A549 (cell line): Measurements from ENCODE around the gene TMEM179.

Source experiments
- BHLHE40 ChIP-seq: IDR thresholded peaks from 2 replicates; pipeline ENCODE4 v1.6.1; 2012; ENCODE audit warnings: low read depth, low read length, inconsistent platforms
- CEBPB ChIP-seq, 2 experiments: fragments of >200 bp in 1 of 2; sonication (Bioruptor Twin) in 1 of 2; formaldehyde crosslinking in 1 of 2; IDR thresholded peaks; 2 replicates each; pipeline ENCODE4 v1.6.1; 2012 to 2016
- HDAC2 ChIP-seq: fragments of 200-600 bp; sonication (generic); IDR thresholded peaks from 2 replicates; pipeline ENCODE4 v1.6.1; 2016
- MAFK ChIP-seq: fragments of 450-650 bp; IDR thresholded peaks from 2 replicates; pipeline ENCODE4 v1.6.1; 2014; ENCODE audit not compliant: partially characterized antibody
- POLR2A ChIP-seq: IDR thresholded peaks from 2 replicates; pipeline ENCODE4 v1.6.1; 2012; ENCODE audit warnings: mild to moderate bottlenecking, low read length
- POLR2AphosphoS2 ChIP-seq: conservative IDR thresholded peaks from 2 replicates; pipeline ENCODE4 v1.6.1; 2012; ENCODE audit warnings: low read length, improper control_type of control experiment, inconsistent platforms
- RAD21 ChIP-seq, 2 experiments: fragments of >200 bp in 1 of 2; sonication (Bioruptor Twin) in 1 of 2; formaldehyde crosslinking in 1 of 2; IDR thresholded peaks in 1 of 2; conservative IDR thresholded peaks in 1 of 2; 2 replicates in 1 of 2; 3 replicates in 1 of 2; pipeline ENCODE4 v1.6.1; 2012 to 2018; ENCODE audit warnings: inconsistent platforms in 1 of 2
- RFX5 ChIP-seq: fragments of 450-650 bp; IDR thresholded peaks from 2 replicates; pipeline ENCODE4 v1.7.1; 2014; ENCODE audit warnings: antibody characterized with exemption, mild to moderate bottlenecking, moderate library complexity
- ZC3H11A ChIP-seq: fragments of 450-650 bp; IDR thresholded peaks from 2 replicates; pipeline ENCODE4 v1.6.1; 2014; ENCODE audit warnings: antibody characterized with exemption, mild to moderate bottlenecking
- TF ChIP-seq, protein P1 (sequence below): fragments of >200 bp; sonication (Bioruptor Twin); formaldehyde crosslinking; IDR thresholded peaks from 3 replicates; pipeline ENCODE4 v1.5.1; 2016
- TF ChIP-seq, protein P2 (sequence below): fragments of 450-650 bp; IDR thresholded peaks from 2 replicates; pipeline ENCODE4 v1.6.1; 2014; ENCODE audit warnings: antibody characterized with exemption
- TF ChIP-seq, protein P3 (sequence below): fragments of 250-450 bp; sonication (Bioruptor Pico); IDR thresholded peaks from 2 replicates; pipeline ENCODE4 v1.5.0; 2021; ENCODE audit warnings: mild to moderate bottlenecking, moderate library complexity, borderline replicate concordance

GRCh38 chr14:104595911-104596450 lies 8.6 kb downstream of the TMEM179 start:
- TF ChIP-seq POLR2AphosphoS2 (no peak), BHLHE40 (no peak), MAFK (no peak), CEBPB (IDR thresholded peaks at IDR 0.05) (no peak), HDAC2 (no peak), RFX5 (no peak), ZC3H11A (no peak), POLR2A (no peak), RAD21 (conservative IDR thresholded peaks at IDR 0.05 in 1 of 2, IDR thresholded peaks at IDR 0.05 in 1 of 2) (no peak)
- TF ChIP-seq, protein P1, sequence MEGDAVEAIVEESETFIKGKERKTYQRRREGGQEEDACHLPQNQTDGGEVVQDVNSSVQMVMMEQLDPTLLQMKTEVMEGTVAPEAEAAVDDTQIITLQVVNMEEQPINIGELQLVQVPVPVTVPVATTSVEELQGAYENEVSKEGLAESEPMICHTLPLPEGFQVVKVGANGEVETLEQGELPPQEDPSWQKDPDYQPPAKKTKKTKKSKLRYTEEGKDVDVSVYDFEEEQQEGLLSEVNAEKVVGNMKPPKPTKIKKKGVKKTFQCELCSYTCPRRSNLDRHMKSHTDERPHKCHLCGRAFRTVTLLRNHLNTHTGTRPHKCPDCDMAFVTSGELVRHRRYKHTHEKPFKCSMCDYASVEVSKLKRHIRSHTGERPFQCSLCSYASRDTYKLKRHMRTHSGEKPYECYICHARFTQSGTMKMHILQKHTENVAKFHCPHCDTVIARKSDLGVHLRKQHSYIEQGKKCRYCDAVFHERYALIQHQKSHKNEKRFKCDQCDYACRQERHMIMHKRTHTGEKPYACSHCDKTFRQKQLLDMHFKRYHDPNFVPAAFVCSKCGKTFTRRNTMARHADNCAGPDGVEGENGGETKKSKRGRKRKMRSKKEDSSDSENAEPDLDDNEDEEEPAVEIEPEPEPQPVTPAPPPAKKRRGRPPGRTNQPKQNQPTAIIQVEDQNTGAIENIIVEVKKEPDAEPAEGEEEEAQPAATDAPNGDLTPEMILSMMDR: no peak
- TF ChIP-seq, protein P2, sequence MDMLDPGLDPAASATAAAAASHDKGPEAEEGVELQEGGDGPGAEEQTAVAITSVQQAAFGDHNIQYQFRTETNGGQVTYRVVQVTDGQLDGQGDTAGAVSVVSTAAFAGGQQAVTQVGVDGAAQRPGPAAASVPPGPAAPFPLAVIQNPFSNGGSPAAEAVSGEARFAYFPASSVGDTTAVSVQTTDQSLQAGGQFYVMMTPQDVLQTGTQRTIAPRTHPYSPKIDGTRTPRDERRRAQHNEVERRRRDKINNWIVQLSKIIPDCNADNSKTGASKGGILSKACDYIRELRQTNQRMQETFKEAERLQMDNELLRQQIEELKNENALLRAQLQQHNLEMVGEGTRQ: no peak
- TF ChIP-seq, protein P3, sequence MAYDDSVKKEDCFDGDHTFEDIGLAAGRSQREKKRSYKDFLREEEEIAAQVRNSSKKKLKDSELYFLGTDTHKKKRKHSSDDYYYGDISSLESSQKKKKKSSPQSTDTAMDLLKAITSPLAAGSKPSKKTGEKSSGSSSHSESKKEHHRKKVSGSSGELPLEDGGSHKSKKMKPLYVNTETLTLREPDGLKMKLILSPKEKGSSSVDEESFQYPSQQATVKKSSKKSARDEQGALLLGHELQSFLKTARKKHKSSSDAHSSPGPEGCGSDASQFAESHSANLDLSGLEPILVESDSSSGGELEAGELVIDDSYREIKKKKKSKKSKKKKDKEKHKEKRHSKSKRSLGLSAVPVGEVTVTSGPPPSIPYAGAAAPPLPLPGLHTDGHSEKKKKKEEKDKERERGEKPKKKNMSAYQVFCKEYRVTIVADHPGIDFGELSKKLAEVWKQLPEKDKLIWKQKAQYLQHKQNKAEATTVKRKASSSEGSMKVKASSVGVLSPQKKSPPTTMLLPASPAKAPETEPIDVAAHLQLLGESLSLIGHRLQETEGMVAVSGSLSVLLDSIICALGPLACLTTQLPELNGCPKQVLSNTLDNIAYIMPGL (CRISPR knock-in tag): no peak
